ENCODE results near the gene RASA3.

DNA sequence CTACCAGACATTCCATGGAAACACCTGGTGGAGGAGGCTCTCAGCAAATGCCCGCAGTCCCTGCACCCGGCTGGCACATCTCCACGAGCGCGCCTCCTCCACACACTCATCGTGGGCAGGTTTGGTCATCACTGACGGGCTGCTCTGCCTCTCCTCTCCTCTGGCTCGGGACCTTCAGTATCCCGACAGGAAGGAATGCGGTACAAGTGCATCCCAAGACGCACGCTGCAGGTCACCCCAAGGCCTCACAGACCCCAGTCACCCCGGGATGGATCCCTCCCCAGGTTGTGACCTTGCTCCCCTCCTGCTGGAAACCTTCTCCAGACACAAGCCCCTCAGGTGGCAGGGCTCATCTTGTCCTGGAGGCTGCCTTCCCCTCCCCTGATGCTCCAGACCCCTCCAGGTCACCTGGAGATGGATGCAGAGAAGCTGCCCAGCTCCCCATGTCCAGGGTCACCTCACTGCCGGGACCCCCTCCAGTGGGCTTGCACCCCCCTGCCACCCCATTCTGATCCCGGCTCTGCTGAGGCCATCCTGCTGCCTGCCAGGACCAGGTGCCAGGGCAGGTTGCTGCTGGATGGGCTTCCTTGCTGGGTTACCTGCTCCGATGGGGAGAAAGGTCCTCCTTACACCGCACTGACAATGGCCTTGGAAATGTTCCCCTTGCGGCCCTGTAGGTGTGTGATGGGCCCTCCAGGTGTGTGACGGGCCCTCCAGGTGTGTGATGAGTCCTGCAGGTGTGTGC lies 188.4 kb downstream of the RASA3 start:
- TF ChIP-seq, protein P1, sequence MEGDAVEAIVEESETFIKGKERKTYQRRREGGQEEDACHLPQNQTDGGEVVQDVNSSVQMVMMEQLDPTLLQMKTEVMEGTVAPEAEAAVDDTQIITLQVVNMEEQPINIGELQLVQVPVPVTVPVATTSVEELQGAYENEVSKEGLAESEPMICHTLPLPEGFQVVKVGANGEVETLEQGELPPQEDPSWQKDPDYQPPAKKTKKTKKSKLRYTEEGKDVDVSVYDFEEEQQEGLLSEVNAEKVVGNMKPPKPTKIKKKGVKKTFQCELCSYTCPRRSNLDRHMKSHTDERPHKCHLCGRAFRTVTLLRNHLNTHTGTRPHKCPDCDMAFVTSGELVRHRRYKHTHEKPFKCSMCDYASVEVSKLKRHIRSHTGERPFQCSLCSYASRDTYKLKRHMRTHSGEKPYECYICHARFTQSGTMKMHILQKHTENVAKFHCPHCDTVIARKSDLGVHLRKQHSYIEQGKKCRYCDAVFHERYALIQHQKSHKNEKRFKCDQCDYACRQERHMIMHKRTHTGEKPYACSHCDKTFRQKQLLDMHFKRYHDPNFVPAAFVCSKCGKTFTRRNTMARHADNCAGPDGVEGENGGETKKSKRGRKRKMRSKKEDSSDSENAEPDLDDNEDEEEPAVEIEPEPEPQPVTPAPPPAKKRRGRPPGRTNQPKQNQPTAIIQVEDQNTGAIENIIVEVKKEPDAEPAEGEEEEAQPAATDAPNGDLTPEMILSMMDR (IDR thresholded peaks at IDR 0.05), result no peak
- no peak for TF ChIP-seq POLR2A (IDR thresholded peaks at IDR 0.05; ENCODE audit: low read depth)
- no peak for TF ChIP-seq POLR2AphosphoS5 (IDR thresholded peaks at IDR 0.05)

All from esophagus muscularis mucosa (tissue), 3 donors.